Activated CD4-positive, alpha-beta T cell treated with anti-CD3 and anti-CD28 coated beads, Interleukin-2, Interleukin-6, amounts not matched to agents 100 ng/mL and 50 ng/mL, durations not matched to agents 16 hours and 8 hours (primary cell): ENCODE measurements around the gene SVOPL.

ENCODE experiments used
- DNase-seq: peaks from one replicate; pipeline ENCODE4 v3.0.0-alpha.2; 2020

The SVOPL gene

GRCh38 chr7:138602451-138602850 lies 98.7 kb downstream of the SVOPL start:
- no peak for DNase-seq

GRCh38 chr7:138595454-138595853 lies 105.7 kb downstream of the SVOPL start:
- no peak for DNase-seq

- DNase-seq = no peak
Observed at GRCh38 chr7:138590154-138590553, 111.0 kb downstream of the SVOPL start.

GRCh38 chr7:138588986-138589385 lies 112.2 kb downstream of the SVOPL start:
- DNase-seq = no peak

- no peak for DNase-seq
Observed at GRCh38 chr7:138587485-138587884, 113.7 kb downstream of the SVOPL start.

DNA sequence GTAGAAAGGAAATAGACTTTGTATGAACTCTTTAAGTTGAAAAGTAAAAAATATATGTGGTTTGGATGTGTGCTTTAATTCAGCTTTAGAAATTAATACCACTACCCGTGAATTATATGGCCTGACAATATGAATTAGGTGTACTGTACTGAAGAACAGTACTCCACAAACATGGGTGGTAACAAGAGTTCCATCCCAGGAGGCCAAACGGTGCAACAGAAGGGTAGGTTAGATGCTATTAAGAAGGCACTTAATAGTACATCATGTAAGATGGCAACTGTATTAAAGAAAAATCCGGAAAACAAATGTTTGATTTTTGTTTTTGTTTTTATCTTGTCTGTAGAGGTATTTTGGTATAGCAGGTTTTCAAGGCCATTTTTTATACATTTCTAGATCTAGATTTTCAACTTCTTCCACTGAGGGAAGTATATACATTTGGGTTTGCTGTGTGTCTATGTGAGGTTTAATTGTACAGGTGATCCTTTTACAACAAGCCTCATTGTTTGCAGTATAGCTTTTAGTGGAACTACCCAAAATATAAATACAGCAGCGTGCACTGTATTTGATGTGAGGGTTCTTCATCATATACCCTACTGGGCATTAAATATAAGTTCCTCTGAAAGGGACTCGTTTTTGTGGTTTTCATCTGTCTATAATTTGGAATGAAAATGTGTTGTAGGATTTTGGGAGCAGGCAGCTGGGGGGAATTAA lies 115.7 kb downstream of the SVOPL start:
- no peak for DNase-seq

DNA sequence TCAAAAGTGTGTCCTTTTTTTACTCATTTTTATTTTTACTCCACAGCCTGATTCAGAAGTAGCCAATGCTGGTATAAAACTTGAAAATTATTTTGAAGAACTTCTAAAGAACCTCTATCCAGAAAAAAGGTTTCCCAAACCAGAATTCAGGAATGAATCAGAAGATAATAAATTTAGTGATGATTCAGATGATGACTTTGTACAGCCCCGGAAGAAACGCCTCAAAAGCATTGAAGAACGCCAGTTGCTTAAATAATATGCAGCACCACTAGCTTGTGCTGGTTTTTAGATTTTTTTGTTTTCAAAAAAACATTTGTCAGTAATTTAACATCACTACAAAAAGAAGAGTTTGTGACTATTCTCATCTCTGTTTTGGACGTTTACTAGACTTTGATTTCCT lies 116.5 kb downstream of the SVOPL start:
- DNase-seq = no peak

- no peak for DNase-seq
Observed at GRCh38 chr7:138584283-138584682, 116.9 kb downstream of the SVOPL start.

- DNase-seq = no peak
Observed at GRCh38 chr7:138581065-138581464, 120.1 kb downstream of the SVOPL start.

- no peak for DNase-seq
Observed at GRCh38 chr7:138579671-138580070, 121.5 kb downstream of the SVOPL start.

DNA sequence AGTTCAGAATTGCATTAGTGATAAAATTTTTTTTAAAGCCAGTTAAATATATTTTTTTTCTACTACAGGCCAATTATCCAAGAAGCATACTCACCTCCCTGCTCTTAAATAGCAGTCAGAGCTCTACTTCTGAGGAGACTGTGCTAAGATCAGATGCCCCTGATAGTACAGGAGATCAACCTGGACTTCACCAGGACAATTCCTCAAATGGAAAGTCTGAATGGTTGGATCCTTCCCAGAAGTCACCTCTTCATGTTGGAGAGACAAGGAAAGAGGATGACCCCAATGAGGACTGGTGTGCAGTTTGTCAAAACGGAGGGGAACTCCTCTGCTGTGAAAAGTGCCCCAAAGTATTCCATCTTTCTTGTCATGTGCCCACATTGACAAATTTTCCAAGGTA lies 122.0 kb downstream of the SVOPL start:
- no peak for DNase-seq

GRCh38 chr7:138575897-138576428 lies 125.2 kb downstream of the SVOPL start:
- DNase-seq = no peak

- no peak for DNase-seq
Observed at GRCh38 chr7:138573741-138574140, 127.4 kb downstream of the SVOPL start.

DNA sequence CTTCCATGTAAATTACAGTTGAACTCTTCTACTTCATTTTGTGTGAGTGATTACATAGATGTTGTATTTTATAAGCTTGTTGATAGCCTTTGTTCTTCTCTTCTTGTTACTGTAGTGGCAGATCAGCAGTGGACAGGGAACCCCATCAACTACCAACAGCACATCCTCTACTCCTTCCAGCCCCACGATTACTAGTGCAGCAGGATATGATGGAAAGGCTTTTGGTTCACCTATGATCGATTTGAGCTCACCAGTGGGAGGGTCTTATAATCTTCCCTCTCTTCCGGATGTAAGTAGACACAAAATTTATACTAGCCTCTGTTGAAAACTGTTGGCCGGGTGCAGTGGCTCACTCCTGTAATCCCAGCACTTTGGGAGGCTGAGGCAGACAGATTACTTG lies 130.4 kb downstream of the SVOPL start:
- DNase-seq = no peak

DNA sequence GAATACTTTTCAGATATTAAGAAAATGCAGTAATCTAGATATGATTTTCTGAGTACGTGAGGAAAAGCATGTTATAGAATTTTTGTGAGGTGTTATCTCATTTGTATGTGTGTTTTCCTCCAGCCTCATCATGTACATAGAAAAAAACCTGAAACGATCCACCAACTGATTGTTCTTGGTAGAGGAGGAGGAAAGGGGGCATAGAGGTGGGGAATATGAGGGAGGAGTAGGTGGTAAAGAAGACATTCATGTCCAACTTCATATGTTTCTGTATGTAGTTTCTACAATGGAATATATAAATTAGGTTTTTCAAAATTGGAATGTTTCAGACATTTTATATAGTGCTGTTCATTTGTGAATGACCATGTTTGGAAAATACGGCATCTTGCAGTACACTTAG lies 131.7 kb downstream of the SVOPL start:
- no peak for DNase-seq

GRCh38 chr7:138568655-138569054 lies 132.5 kb downstream of the SVOPL start:
- no peak for DNase-seq

- no peak for DNase-seq
Observed at GRCh38 chr7:138565451-138566114, 135.6 kb downstream of the SVOPL start.

DNA sequence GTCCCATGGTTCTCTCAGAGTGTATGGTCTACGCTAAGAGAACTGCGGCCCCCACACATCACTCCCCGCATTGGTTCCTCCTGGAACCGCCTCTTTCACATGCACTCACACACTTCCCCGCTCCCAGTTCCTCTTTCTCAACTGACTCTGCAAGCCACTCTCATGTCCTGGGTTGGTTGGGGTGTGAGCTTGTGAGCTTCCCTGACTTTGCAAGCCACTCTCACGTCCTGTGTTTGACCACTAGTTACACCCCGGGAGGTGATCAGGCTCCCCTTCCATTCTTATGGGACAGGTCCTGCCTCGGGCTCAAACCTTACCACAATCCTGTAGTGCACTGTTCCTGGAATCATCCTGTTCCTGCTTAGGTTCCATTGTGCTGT lies 136.1 kb downstream of the SVOPL start:
- DNase-seq = no peak

- no peak for DNase-seq
Observed at GRCh38 chr7:138564365-138564764, 136.8 kb downstream of the SVOPL start.

DNA sequence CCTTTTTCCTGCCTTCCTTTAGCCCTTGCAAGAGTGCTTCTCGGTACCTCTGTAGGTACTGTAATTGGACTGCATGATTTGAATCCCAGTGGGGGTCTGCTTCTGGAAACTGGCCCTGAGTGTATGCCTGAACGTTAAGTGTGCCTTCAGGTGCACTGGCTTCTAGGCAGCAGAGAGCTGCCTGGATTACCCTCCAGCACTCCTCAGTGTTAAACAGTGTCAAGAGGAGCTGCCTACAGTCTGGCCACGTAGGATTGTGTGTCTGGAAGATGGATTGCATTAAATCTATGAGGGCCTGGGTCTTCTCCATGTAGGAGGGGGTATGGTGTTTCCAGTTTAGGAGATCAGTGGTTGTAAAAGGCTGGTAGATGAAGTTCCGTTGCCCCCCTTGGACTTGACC lies 137.4 kb downstream of the SVOPL start:
- DNase-seq = no peak

GRCh38 chr7:138559448-138559847 lies 141.7 kb downstream of the SVOPL start:
- DNase-seq = no peak

DNA sequence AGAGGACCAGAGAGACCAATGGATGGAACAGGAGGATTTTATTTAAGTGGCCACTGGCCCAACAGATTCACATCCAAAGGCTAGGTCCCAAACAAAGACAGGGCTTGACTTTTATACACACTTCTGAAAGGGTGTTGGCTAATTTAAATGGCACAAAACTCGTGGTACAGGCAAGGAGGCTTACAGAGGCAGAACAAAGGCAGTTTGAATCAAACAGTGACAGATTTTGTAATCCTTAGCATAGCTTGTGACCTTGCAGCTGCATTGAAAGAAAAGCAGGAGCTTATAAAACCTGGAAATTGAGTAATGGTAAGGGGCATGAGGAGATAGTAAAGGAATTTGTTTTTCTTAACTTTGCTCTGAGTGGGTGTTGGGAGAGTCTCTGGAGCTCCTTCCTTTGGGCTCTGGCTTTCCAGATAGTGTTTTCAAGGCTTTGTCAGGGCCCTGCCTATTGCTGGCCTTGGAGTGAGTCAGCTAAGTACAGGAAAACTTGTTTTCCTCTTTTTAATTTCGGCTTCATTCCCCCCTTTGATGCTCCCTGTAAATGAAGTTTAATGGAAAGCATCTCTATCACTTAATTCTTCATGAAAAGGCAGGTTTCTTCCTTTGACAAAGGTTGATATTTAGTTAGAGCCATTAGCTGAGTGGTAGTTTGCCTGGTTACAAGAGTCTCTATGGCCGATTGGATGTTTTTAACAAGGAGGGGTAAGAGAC lies 144.2 kb downstream of the SVOPL start:
- no peak for DNase-seq

- DNase-seq = no peak
Observed at GRCh38 chr7:138555684-138556083, 145.5 kb downstream of the SVOPL start.

- DNase-seq = no peak
Observed at GRCh38 chr7:138554674-138555073, 146.5 kb downstream of the SVOPL start.
